HepG2 (cell line): ENCODE data around the gene TBXAS1. TPM values are rescaled to one million over a fixed set of nuclear protein-coding genes. Genes with fewer than 3 reads are reported as not detected.

Experiments used
- ATAC-seq: fragments of 200-7000 bp; cut with Tn5 transposase; 3 replicates; pipeline ENCODE4 v1.9.1; 2020; ENCODE audit warnings: mild to moderate bottlenecking, moderate library complexity
- BruUV-seq: library from RNA; stranded (reverse); fragments of 400-500 nt; replicated peaks from 2 replicates; lab custom pipeline; 2021; lab: Mats Ljungman, UMichigan
- CTCF ChIA-PET: fragments of 300-600 bp; formaldehyde crosslinking; extraction: SDS; loops from one replicate; lab custom pipeline; 2021; ENCODE audit warnings: low total read pairs, inconsistent platforms, low intra/inter-chr PET ratio; lab: Yijun Ruan, JAX
- POLR2A ChIA-PET: fragments of 350-600 bp; sonication (Branson Sonifier 250); formaldehyde crosslinking; loops from one replicate; lab custom pipeline; 2020; ENCODE audit warnings: antibody characterized with exemption, inconsistent platforms; lab: Yijun Ruan, JAX
- DNase-seq: peaks from one replicate; pipeline ENCODE4 v3.0.0-alpha.2; 2015; ENCODE audit warnings: low spot score
- FAIRE-seq: peaks from 3 replicates; lab custom pipeline; 2011; peaks lifted over from hg19 to GRCh38; lab: Jason Lieb, UNC
- H2AFZ ChIP-seq: one replicate; pipeline ENCODE4 v1.6.1; 2011; ENCODE audit warnings: low read length, inconsistent platforms
- H3K27ac ChIP-seq: fragments of 300-600 bp; 3 replicates; pipeline ENCODE4 v1.8.0; 2011; ENCODE audit warnings: mixed run types, mild to moderate bottlenecking, mixed read lengths, low read length, inconsistent platforms; ENCODE audit not compliant: insufficient read depth; ENCODE audit errors: extremely low read length
- H3K27me3 ChIP-seq, 2 experiments: fragments of 200-600 bp in 1 of 2; 2 replicates in 1 of 2; 3 replicates in 1 of 2; pipeline versions ENCODE4 v1.6.0 to v1.8.0; 2011; ENCODE audit warnings: low read length in 2 of 2, mild to moderate bottlenecking in 2 of 2, moderate library complexity in 2 of 2, inconsistent platforms in 1 of 2; ENCODE audit not compliant: insufficient read depth in 2 of 2, control insufficient read depth in 1 of 2
- H3K36me3 ChIP-seq, 2 experiments: fragments of 200-600 bp in 1 of 2; replicated peaks in 1 of 2; 2 replicates in 1 of 2; 3 replicates in 1 of 2; pipeline versions ENCODE4 v1.5.1 to v1.8.0; 2011; ENCODE audit warnings: low read length in 2 of 2, inconsistent platforms in 1 of 2; ENCODE audit not compliant: insufficient read depth in 2 of 2, control insufficient read depth in 1 of 2
- H3K4me1 ChIP-seq: 2 replicates; pipeline ENCODE4 v1.5.1; 2012; ENCODE audit warnings: low read length, inconsistent platforms; ENCODE audit not compliant: insufficient read depth
- H3K4me2 ChIP-seq: 2 replicates; pipeline ENCODE4 v1.6.0; 2011; ENCODE audit warnings: low read depth, low read length, inconsistent platforms
- H3K4me3 ChIP-seq, 3 experiments: fragments of 200-600 bp in 1 of 3; sonication (generic), shearing (Covaris generic) in 1 of 3; replicated peaks in 1 of 3; 2 replicates each; pipeline ENCODE4 v1.5.1; 2011 to 2016; ENCODE audit warnings: low read length in 3 of 3, inconsistent platforms in 2 of 3, low read depth in 2 of 3, mild to moderate bottlenecking in 2 of 3, control low read depth in 1 of 3, mixed read lengths in 1 of 3; ENCODE audit not compliant: insufficient read depth in 1 of 3
- H3K79me2 ChIP-seq: one replicate; pipeline ENCODE4 v1.6.1; 2011; ENCODE audit warnings: low read length, inconsistent platforms; ENCODE audit not compliant: insufficient read depth
- H3K9ac ChIP-seq: 2 replicates; pipeline ENCODE4 v1.6.0; 2011; ENCODE audit warnings: mild to moderate bottlenecking, low read depth, low read length, inconsistent platforms; ENCODE audit not compliant: insufficient read depth
- H3K9me3 ChIP-seq: 2 replicates; pipeline ENCODE4 v1.5.1; 2012; ENCODE audit warnings: mild to moderate bottlenecking, low read length
- H4K20me1 ChIP-seq: 2 replicates; pipeline ENCODE4 v1.6.0; 2011; ENCODE audit warnings: inconsistent platforms, mild to moderate bottlenecking, low read length, moderate library complexity; ENCODE audit not compliant: insufficient read depth
- CREB1 ChIP-seq, 2 experiments: fragments of 450-650 bp in 1 of 2; IDR thresholded peaks; 2 replicates each; pipeline ENCODE4 v1.6.1; 2016 to 2017; ENCODE audit warnings: control low read depth in 1 of 2, mild to moderate bottlenecking in 1 of 2, missing compliant biosample characterization in 1 of 2, missing genetic modification characterization in 1 of 2
- RAD21 ChIP-seq: fragments of 450-650 bp; formaldehyde crosslinking; IDR thresholded peaks from 2 replicates; pipeline ENCODE4 v1.5.0; 2020; ENCODE audit warnings: mild to moderate bottlenecking
- WGBS: methylation state at CpG from one replicate; pipeline ENCODE4 v1.1.6; 2017; ENCODE audit warnings: low lambda C conversion rate; 5-methylcytosine and 5-hydroxymethylcytosine counted together
- in situ Hi-C: cut with HindIII; loops from 2 replicates; pipeline ENCODE4 v1.10.0; 2017; ENCODE audit warnings: low pct_unique_long_range_greater_than_20kb; ENCODE audit not compliant: extremely low pct_ligation_motif_present
- intact Hi-C: fragments of 100-400 bp; cut with micrococcal nuclease; formaldehyde crosslinking; loops from one replicate; pipeline ENCODE4 v1.10.0; 2022; ENCODE audit not compliant: unreplicated experiment
- polyA plus RNA-seq, 8 experiments: library from polyadenylated mRNA; depleted of rRNA in 3 of 8; stranded (reverse) in 7 of 8; unstranded in 1 of 8; fragments of >200 nt; fragmentation: Illumina TruSeq in 4 of 8; extraction: Trizol in 4 of 8; gene quantifications; 2 replicates each; pipeline versions ENCODE4 v1.2.1 to v1.2.3, GENCODE V29; 2011 to 2016; ENCODE audit warnings: low read depth in 4 of 8, missing spikeins in 1 of 8, mixed read lengths in 1 of 8; ENCODE audit not compliant: insufficient read depth in 1 of 8
- total RNA-seq, 5 experiments: library from RNA; depleted of rRNA; stranded (reverse); fragments of >200 nt; fragmentation: Illumina TruSeq; extraction: Trizol; gene quantifications; 2 replicates each; pipeline ENCODE4 v1.2.3, GENCODE V29; 2016; ENCODE audit warnings: low read depth in 1 of 5
- TF ChIP-seq, protein P1 (sequence below): IDR thresholded peaks from 2 replicates; pipeline ENCODE4 v1.6.1; 2016; ENCODE audit warnings: mild to moderate bottlenecking, missing biosample characterization, missing genetic modification reagents
- TF ChIP-seq, protein P2 (sequence below): sonication (generic); formaldehyde crosslinking; IDR thresholded peaks from 2 replicates; pipeline ENCODE4 v1.5.0; 2020; ENCODE audit warnings: missing genetic modification reagents

TBXAS1 gene
- total and polyA plus RNA-seq, 2 of the 13 experiments (the other 11 are each of a cell fraction or from before 2014, with no cell fraction given) = 4.0 to 4.9 TPM

DNA sequence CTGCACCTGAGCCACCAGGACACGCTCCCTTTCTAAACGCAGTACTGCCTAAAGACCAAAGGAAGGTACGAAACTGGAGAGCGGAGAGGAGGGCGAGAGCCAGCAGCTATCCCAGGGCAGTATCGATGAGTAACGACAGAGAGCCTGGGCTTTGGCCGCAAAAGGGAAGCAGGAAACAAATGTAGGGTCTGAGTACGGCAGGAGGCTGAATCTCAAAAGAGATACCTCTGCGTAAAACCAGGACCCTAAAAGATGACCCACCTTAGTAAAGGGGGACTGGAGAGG is 213.3 kb downstream of the TBXAS1 start:
- ATAC-seq = no peak
- CTCF ChIA-PET = no interaction called here

DNA sequence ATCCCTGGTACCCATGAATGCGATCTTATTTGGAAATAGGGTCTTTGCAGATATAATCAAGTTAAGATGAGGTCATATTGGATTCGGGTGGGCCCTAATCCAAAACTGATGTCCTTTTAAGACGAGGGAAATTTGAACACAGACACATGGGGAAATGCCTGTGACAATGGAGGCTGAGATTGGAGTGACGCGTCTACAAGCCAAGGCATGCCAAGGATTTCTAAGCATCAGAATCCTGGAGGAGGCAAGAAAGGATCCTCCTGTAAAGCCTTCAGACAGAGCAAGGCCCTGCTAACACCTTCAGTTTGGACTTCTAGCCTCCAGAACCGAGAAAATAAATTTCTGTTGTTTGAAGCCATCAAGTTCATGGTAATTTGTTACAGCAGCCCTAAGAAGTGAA is 215.2 kb downstream of the TBXAS1 start:
- Histone ChIP-seq H3K9me3 (no peaks in the 10 kb centered on the region), H3K27ac (no peak overlapping the region), H3K79me2 (peaks cover 5% of the 10 kb centered on the region), H4K20me1 (no peaks in the 10 kb centered on the region), H3K4me3 (no peak overlapping the region), H3K27me3 (no peaks in the 10 kb centered on the region), H2AFZ (no peak overlapping the region), H3K4me2 (no peak overlapping the region), H3K36me3 (peaks cover 4 to 34% of the 10 kb centered on the region in 2 experiments; a peak in 4 of 5 replicates), H3K9ac (no peak overlapping the region), H3K4me1 (peaks cover 54% of the 10 kb centered on the region)
- 94% methylated on average over 6 of the region's 6 CpGs for WGBS
- in situ Hi-C loops = no loop called here
- ATAC-seq (no peak), FAIRE-seq (no peak), DNase-seq (no peak)
- BruUV-seq = no TSS peak
- ChIA-PET POLR2A (interaction anchor here (1.4 kb wide), 1 partner anchor 19 kb away, joined by 4 read pairs; the partner anchor contains the start of gene PARP12), CTCF (no interaction called here)
- TF ChIP-seq, protein P1, sequence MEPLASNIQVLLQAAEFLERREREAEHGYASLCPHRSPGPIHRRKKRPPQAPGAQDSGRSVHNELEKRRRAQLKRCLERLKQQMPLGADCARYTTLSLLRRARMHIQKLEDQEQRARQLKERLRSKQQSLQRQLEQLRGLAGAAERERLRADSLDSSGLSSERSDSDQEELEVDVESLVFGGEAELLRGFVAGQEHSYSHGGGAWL = no peak
- TF ChIP-seq CREB1 (IDR thresholded peaks at IDR 0.05) (no peak), CREB1 (CRISPR knock-in tag; IDR thresholded peaks at IDR 0.05) (0 out of 2 replicates have a peak, but pooled peaks have one; percentile 17)
- intact Hi-C loops = no loop called here

More for the DNA sequence above, 213.3 kb downstream of the TBXAS1 start:
- no peak overlapping the region for H3K4me2 ChIP-seq
- no peaks in the 10 kb centered on the region for H3K27me3 ChIP-seq
- TF ChIP-seq RAD21 = no peak
- TF ChIP-seq, protein P2, sequence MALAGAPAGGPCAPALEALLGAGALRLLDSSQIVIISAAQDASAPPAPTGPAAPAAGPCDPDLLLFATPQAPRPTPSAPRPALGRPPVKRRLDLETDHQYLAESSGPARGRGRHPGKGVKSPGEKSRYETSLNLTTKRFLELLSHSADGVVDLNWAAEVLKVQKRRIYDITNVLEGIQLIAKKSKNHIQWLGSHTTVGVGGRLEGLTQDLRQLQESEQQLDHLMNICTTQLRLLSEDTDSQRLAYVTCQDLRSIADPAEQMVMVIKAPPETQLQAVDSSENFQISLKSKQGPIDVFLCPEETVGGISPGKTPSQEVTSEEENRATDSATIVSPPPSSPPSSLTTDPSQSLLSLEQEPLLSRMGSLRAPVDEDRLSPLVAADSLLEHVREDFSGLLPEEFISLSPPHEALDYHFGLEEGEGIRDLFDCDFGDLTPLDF (CRISPR knock-in tag) = no peak
- H3K9ac ChIP-seq = no peak overlapping the region
- DNase-seq = no peak
- POLR2A ChIA-PET = no interaction called here
- H4K20me1 ChIP-seq = no peaks in the 10 kb centered on the region
- WGBS = 94% methylated on average over 10 of the region's 10 CpGs
- in situ Hi-C loops = no loop called here
- no peak for FAIRE-seq
- no peaks in the 10 kb centered on the region for H3K79me2 ChIP-seq
- H3K27ac ChIP-seq = no peak overlapping the region
- no peak overlapping the region for H2AFZ ChIP-seq
- H3K36me3 ChIP-seq = peaks cover 4 to 42% of the 10 kb centered on the region in 2 experiments; a peak in 4 of 5 replicates
- no peaks in the 10 kb centered on the region for H3K9me3 ChIP-seq
- no peak overlapping the region for H3K4me3 ChIP-seq
- BruUV-seq = no TSS peak
- intact Hi-C loops = no loop called here
- peaks cover 35% of the 10 kb centered on the region for H3K4me1 ChIP-seq
